Transverse colon (tissue), 4 donors: ENCODE data around the gene OR51A4. TPM values are rescaled to one million over a fixed set of nuclear protein-coding genes. Genes with fewer than 3 reads are reported as not detected.

ENCODE experiments used
- DNase-seq: peaks from one replicate; pipeline ENCODE4 v3.0.0-alpha.2; 2019
- H3K27ac ChIP-seq, 4 donors: fragments of 200-600 bp; sonication (generic); 2 replicates each; pipeline ENCODE4 v1.5.1; 2016 to 2018; ENCODE audit warnings: inconsistent platforms in 4 of 4
- H3K27me3 ChIP-seq: fragments of 200-600 bp; sonication (generic); 2 replicates; pipeline ENCODE4 v1.5.1; 2017; ENCODE audit warnings: inconsistent platforms
- H3K36me3 ChIP-seq, 4 donors: fragments of 200-600 bp; sonication (generic); 2 replicates each; pipeline ENCODE4 v1.5.1; 2017 to 2019; ENCODE audit warnings: inconsistent platforms in 4 of 4
- H3K4me1 ChIP-seq, 4 donors: fragments of 200-600 bp; sonication (generic); 2 replicates each; pipeline ENCODE4 v1.5.1; 2017 to 2020; ENCODE audit warnings: inconsistent platforms in 4 of 4
- H3K4me3 ChIP-seq, 4 donors: fragments of 200-600 bp; sonication (generic); 1 replicate in 1 of 4; 2 replicates in 3 of 4; pipeline versions ENCODE4 v1.5.1 to v1.6.1; 2017 to 2019; ENCODE audit warnings: inconsistent platforms in 4 of 4
- H3K9me3 ChIP-seq, 2 donors: fragments of 200-600 bp; sonication (generic); 2 replicates each; pipeline ENCODE4 v1.5.1; 2017 to 2019; ENCODE audit warnings: inconsistent platforms in 2 of 2
- EP300 ChIP-seq: sonication (generic); formaldehyde crosslinking; IDR thresholded peaks from one replicate; pipeline ENCODE4 v1.6.1; 2017; ENCODE audit warnings: antibody characterized with exemption, low read depth
- POLR2A ChIP-seq: fragments of 450-650 bp; IDR thresholded peaks from one replicate; pipeline ENCODE4 v1.6.1; 2016; ENCODE audit warnings: antibody characterized with exemption, mild to moderate bottlenecking, moderate library complexity
- POLR2AphosphoS5 ChIP-seq, 3 donors: sonication (generic); formaldehyde crosslinking; IDR thresholded peaks; one replicate each; pipeline ENCODE4 v1.6.1; 2016; ENCODE audit warnings: antibody characterized with exemption in 3 of 3
- WGBS, 2 donors: methylation state at CpG; one replicate each; pipeline ENCODE4 v1.1.5; 2018; ENCODE audit warnings: low coverage in 1 of 2; 5-methylcytosine and 5-hydroxymethylcytosine counted together
- in situ Hi-C, 4 donors: fragments of 200-750 bp; cut with MboI; loops; one replicate each; pipeline versions ENCODE4 v1.15.0 to v1.15.1; 2017; ENCODE audit warnings: low sequenced_read_pairs in 3 of 4, low pct_ligation_motif_present in 1 of 4, low pct_unique_long_range_greater_than_20kb in 1 of 4
- intact Hi-C: fragments of 100-400 bp; cut with DNase I; formaldehyde crosslinking; loops from one replicate; pipeline ENCODE4 v1.15.1; 2023; ENCODE audit warnings: low total_unique reads
- total RNA-seq, 4 donors: library from RNA; depleted of rRNA; stranded (reverse); fragments of >200 nt; gene quantifications; one replicate each; pipeline ENCODE4 v1.1.0, GENCODE V29; 2016
- TF ChIP-seq, protein P1 (sequence below), 5 experiments: fragments of 200-600 bp in 3 of 5; fragments of 450-650 bp in 2 of 5; sonication (generic) in 3 of 5; IDR thresholded peaks; 1 replicate in 2 of 5; 2 replicates in 3 of 5; pipeline ENCODE4 v1.5.1; 2016 to 2017; ENCODE audit warnings: antibody characterized with exemption in 5 of 5, inconsistent platforms in 3 of 5, mild to moderate bottlenecking in 2 of 5, moderate library complexity in 1 of 5

Gene OR51A4
- total RNA-seq, 4 donors from 2014 or later: not detected

DNA sequence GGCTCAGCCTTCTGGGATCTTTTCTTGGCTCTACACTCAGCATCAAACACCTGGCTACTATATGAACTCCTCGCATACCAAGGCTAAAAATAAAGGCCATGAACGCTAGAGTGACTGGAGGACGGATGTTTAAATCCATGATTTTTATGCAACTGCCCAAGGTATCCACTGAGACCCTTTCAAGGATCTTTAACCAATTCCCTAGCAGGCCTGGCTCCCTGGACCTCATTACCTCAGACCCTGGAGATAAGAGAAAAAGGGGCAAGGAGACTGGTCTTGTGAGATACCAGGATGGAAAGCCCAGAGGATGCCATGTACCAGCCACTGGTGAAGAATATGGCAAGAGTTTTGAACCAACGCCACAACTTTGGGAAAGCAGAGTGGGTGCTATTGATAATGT lies 28.2 kb downstream of the OR51A4 start, which contains the start of gene OR51G2:
Gene OR51G2, minus strand, starts transcription at position 101 of the 400 bp plus-strand sequence. CDS start 3,687 bp downstream, outside the sequence.
- no peak within 1 kb of the TSS for H3K4me3 ChIP-seq
- intact Hi-C loops: no loop called here
- H3K36me3 ChIP-seq: no peaks in the 10 kb centered on the region
- H3K27ac ChIP-seq: no peak within 1 kb of the TSS
- no peak for DNase-seq
- in situ Hi-C loops: loop anchor here in 1 of 4 donors (25.0 kb wide), 1 partner anchor 93 kb away; no protein-coding TSS in a partner anchor
- H3K27me3 ChIP-seq: no peaks in the 10 kb centered on the region
- H3K4me1 ChIP-seq: no peaks in the 10 kb centered on the region
- TF ChIP-seq EP300 (no peak), POLR2A (no peak), POLR2AphosphoS5 (IDR thresholded peaks at IDR 0.05) (no peak)
- TF ChIP-seq, protein P1, sequence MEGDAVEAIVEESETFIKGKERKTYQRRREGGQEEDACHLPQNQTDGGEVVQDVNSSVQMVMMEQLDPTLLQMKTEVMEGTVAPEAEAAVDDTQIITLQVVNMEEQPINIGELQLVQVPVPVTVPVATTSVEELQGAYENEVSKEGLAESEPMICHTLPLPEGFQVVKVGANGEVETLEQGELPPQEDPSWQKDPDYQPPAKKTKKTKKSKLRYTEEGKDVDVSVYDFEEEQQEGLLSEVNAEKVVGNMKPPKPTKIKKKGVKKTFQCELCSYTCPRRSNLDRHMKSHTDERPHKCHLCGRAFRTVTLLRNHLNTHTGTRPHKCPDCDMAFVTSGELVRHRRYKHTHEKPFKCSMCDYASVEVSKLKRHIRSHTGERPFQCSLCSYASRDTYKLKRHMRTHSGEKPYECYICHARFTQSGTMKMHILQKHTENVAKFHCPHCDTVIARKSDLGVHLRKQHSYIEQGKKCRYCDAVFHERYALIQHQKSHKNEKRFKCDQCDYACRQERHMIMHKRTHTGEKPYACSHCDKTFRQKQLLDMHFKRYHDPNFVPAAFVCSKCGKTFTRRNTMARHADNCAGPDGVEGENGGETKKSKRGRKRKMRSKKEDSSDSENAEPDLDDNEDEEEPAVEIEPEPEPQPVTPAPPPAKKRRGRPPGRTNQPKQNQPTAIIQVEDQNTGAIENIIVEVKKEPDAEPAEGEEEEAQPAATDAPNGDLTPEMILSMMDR (IDR thresholded peaks at IDR 0.05): no peak
- no peaks in the 10 kb centered on the region for H3K9me3 ChIP-seq
- WGBS, 2 donors: 10 to 81% methylated on average over 1 to 4 of the region's 4 CpGs

DNA sequence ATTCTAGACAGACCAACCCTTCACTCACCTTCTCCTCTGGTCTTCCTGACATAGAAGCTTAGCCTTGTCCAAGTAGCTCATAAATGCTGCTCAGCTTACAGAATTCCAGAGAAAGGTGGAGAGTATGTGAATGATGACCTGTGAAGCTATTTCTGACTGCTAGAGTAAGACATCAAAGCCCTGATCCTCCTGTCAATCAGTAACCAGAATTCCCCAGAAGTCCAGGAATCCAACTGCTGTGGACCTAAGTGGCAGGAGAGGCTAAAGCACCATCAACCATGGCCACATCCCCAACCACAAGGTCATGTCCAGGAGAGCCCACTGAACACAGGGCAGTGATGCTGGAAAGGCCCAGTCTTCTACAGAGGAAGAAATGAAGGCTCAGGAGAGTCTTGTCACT lies 30.8 kb downstream of the OR51A4 start:
- Histone ChIP-seq H3K27ac (no peak overlapping the region), H3K36me3 (no peaks in the 10 kb centered on the region), H3K4me3 (no peak overlapping the region), H3K4me1 (no peaks in the 10 kb centered on the region), H3K27me3 (no peaks in the 10 kb centered on the region), H3K9me3 (no peaks in the 10 kb centered on the region)
- TF ChIP-seq, protein P1 (IDR thresholded peaks at IDR 0.05): no peak
- no peak for TF ChIP-seq POLR2AphosphoS5 (IDR thresholded peaks at IDR 0.05)
- no peak for TF ChIP-seq POLR2A
- TF ChIP-seq EP300: no peak
- DNase-seq: no peak
- in situ Hi-C loops: loop anchor here in 1 of 4 donors (25.0 kb wide), 1 partner anchor 96 kb away; no protein-coding TSS in a partner anchor
- intact Hi-C loops: no loop called here

DNA sequence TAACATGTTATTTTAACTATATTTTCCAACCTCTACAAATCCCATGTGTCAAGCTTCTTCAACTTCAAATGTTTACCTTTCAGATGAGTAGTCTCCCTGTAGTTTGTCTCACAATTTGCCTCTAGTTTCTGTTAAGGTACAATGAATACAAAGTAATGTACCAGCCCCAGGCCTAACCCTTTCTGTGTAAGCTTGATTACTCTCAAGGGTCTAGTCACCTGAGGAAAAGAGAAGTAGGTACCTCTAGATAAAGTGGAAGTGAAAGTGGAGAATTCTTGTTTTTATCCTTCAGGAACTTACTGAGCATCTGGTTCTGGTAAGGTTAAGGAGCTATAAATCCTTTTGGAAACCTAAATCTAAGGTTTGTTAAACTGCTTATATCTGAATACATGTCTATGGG lies 43.9 kb downstream of the OR51A4 start, which contains the start of gene OR51A7:
Gene OR51A7, plus strand, starts transcription at position 300 of the 400 bp plus-strand sequence. CDS start 3,587 bp downstream, outside the sequence.
- Histone ChIP-seq H3K27ac (no peak within 1 kb of the TSS), H3K27me3 (no peaks in the 10 kb centered on the region), H3K36me3 (no peaks in the 10 kb centered on the region), H3K4me1 (no peaks in the 10 kb centered on the region), H3K4me3 (no peak within 1 kb of the TSS), H3K9me3 (no peaks in the 10 kb centered on the region)
- TF ChIP-seq EP300: no peak
- no peak for TF ChIP-seq POLR2A
- TF ChIP-seq, protein P1 (IDR thresholded peaks at IDR 0.05): no peak
- no peak for TF ChIP-seq POLR2AphosphoS5 (IDR thresholded peaks at IDR 0.05)
- intact Hi-C loops: no loop called here
- DNase-seq: no peak
- in situ Hi-C loops: loop anchor here in 1 of 4 donors (25.0 kb wide), 1 partner anchor 109 kb away; no protein-coding TSS in a partner anchor

Other genes with a start within 250 kb of the OR51A4 start
- 10 to 100 TPM in 1 of 4 donors, 1 to 10 TPM in 2, under 1 TPM in 1; 0.37 to 10.3 (median 2.0) TPM for gene OR51E2, start 249.8 kb downstream of the OR51A4 start, total RNA-seq
- gene MMP26, start 242.8 kb downstream of the OR51A4 start, total RNA-seq: not detected
- gene OR51F1, start 177.7 kb downstream of the OR51A4 start, total RNA-seq: not detected
- gene OR52R1, start 143.2 kb downstream of the OR51A4 start, total RNA-seq: not detected
- not detected for gene OR51F2, start 126.3 kb downstream of the OR51A4 start, total RNA-seq
- not detected for gene OR51S1, start 98.4 kb downstream of the OR51A4 start, total RNA-seq
- not detected for gene OR51T1, start 65.7 kb downstream of the OR51A4 start, total RNA-seq
- not detected for gene OR51A7, start 43.8 kb downstream of the OR51A4 start, total RNA-seq
- gene OR51G2, start 28.3 kb downstream of the OR51A4 start, total RNA-seq: not detected
- gene OR51G1, start 23.3 kb downstream of the OR51A4 start, total RNA-seq: not detected
- not detected for gene OR51A2, start 8.1 kb upstream of the OR51A4 start, total RNA-seq
- gene OR51L1, start 47.2 kb upstream of the OR51A4 start, total RNA-seq: not detected
- not detected for gene OR52J3, start 98.9 kb upstream of the OR51A4 start, total RNA-seq
- gene OR52E2, start 112.0 kb upstream of the OR51A4 start, total RNA-seq: not detected
- not detected for gene OR52E1, start 122.0 kb upstream of the OR51A4 start, total RNA-seq
- gene OR52A5, start 190.8 kb upstream of the OR51A4 start, total RNA-seq: not detected
- not detected for gene OR52A1, start 207.2 kb upstream of the OR51A4 start, total RNA-seq